Muscle layer of colon (tissue), 2 donors: ENCODE data around the gene AFTPH.

Experiments
- H3K27ac ChIP-seq: one replicate; pipeline ENCODE4 v1.7.0; 2013; ENCODE audit warnings: low read depth, mild to moderate bottlenecking, low read length, moderate library complexity
- H3K27me3 ChIP-seq, 2 donors: one replicate each; pipeline ENCODE4 v1.7.0; 2013; ENCODE audit warnings: low read length in 2 of 2, mild to moderate bottlenecking in 2 of 2; ENCODE audit not compliant: insufficient read depth in 2 of 2, control insufficient read depth in 1 of 2
- H3K36me3 ChIP-seq: one replicate; pipeline ENCODE4 v1.7.0; 2013; ENCODE audit warnings: mild to moderate bottlenecking, low read length; ENCODE audit not compliant: insufficient read depth
- H3K4me1 ChIP-seq: one replicate; pipeline ENCODE4 v1.7.0; 2013; ENCODE audit warnings: mild to moderate bottlenecking, low read length; ENCODE audit not compliant: insufficient read depth
- H3K4me3 ChIP-seq, 2 donors: one replicate each; pipeline ENCODE4 v1.7.0; 2013; ENCODE audit warnings: low read length in 2 of 2, low read depth in 1 of 2, mild to moderate bottlenecking in 1 of 2, moderate library complexity in 1 of 2
- H3K9ac ChIP-seq: one replicate; pipeline ENCODE4 v1.7.0; 2013; ENCODE audit warnings: low read length
- H3K9me3 ChIP-seq: one replicate; pipeline ENCODE4 v1.7.0; 2013; ENCODE audit warnings: mild to moderate bottlenecking, low read length
- donor health status: abdominal sarcoma.
- donor health status: Adenocarcinoma of cecum.

The AFTPH gene

DNA sequence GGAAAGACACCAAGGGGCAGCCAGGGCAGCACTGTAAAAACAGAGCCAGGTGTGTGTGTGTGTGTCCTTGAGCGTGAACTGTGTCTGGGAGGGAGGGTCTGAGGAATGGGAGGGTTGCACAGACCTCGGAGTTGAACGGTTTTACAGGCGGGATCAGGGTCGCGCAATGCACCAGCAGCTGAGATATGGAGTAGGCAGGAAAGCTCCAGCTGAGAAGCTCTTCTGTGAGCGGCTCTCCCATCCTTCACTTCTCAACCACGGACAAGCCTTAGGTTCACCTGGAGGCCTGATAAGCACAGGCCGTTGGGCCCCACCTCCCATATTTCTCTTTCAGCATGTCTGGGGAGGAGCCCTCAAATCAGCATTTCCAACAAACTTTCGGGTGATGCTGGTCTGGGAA lies 117.5 kb downstream of the AFTPH start:
- no peaks in the 10 kb centered on the region for H3K9me3 ChIP-seq

More for the DNA sequence above, 117.5 kb downstream of the AFTPH start:
- H3K27ac ChIP-seq: no peak overlapping the region
- H3K9ac ChIP-seq: no peak overlapping the region
- peaks cover 46% of the 10 kb centered on the region for H3K4me1 ChIP-seq
- H3K36me3 ChIP-seq: no peaks in the 10 kb centered on the region
- H3K27me3 ChIP-seq: no peaks in the 10 kb centered on the region
- no peak overlapping the region for H3K4me3 ChIP-seq
